ENCODE measurements around the gene MTMR8.
"Not testable (repeated sequence)": the region's sequence is repeated elsewhere in the genome, so short reads cannot be mapped to it uniquely, and the experiment has no call there.

The MTMR8 gene

DNA sequence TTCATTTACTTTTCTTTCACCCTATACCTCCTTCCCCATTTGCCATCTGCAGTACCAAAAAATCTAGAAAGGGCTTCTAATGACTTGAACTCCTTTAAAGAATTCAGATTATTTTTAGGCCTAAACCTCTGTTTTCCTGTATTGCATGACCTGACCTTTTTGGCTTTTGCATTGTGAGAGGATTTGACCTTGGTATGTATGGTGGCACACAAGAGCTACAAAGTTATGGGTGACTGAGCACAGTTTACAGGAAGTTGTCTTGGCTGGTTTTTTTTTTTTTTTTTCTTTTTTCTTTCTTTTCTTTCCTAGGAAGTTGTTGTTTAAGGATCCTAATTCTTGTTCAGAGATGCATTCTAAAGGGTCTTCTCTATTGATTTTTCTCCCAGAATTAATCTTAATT lies 32.0 kb upstream of the MTMR8 start:
- no peak overlapping the region for H3K4ac ChIP-seq (ENCODE audit: low read depth, low read length)
- no peak overlapping the region for H2AK5ac ChIP-seq (ENCODE audit: low read length)
- no peak overlapping the region for H3K56ac ChIP-seq (ENCODE audit: low read length)
- no peak overlapping the region for H3K27ac ChIP-seq (ENCODE audit: low read depth, low read length)
- no peaks in the 10 kb centered on the region for H3K4me1 ChIP-seq (ENCODE audit: control insufficient read depth, low read depth, low read length)
- no peaks in the 10 kb centered on the region for H3K36me3 ChIP-seq (ENCODE audit: control insufficient read depth, insufficient read depth, low read length)
- H4K5ac ChIP-seq (ENCODE audit: low read length), result no peak overlapping the region
- H3K27me3 ChIP-seq (ENCODE audit: insufficient read depth, low read length, poor library complexity), result no peaks in the 10 kb centered on the region
- H3K4me2 ChIP-seq (ENCODE audit: low read length), result no peak overlapping the region
- no peak overlapping the region for H3K9ac ChIP-seq (ENCODE audit: low read length)
- H3K79me2 ChIP-seq (ENCODE audit: control insufficient read depth, insufficient read depth, low read length), result no peaks in the 10 kb centered on the region
- H2BK120ac ChIP-seq (ENCODE audit: low read depth, low read length), result no peak overlapping the region
- H4K8ac ChIP-seq (ENCODE audit: low read depth, low read length), result no peak overlapping the region
- no peaks in the 10 kb centered on the region for H3K79me1 ChIP-seq (ENCODE audit: low read length)
- no peak overlapping the region for H2BK5ac ChIP-seq (ENCODE audit: low read length)
- no peak overlapping the region for H3K4me3 ChIP-seq (ENCODE audit: low read length)
- H2BK15ac ChIP-seq (replicated peaks; ENCODE audit: low read depth), result no peak overlapping the region
- H3K23ac ChIP-seq (ENCODE audit: low read length), result no peak overlapping the region
- DNase-seq, result no peak
- H3K18ac ChIP-seq (ENCODE audit: low read length), result no peak overlapping the region

- WGBS (ENCODE audit: extremely low coverage, insufficient coverage, low lambda C conversion rate), result no CpG with 5 or more reads among the region's 4 CpGs
- not testable (repeated sequence) for H3K27me3 ChIP-seq (ENCODE audit: insufficient read depth, low read length, poor library complexity); H3K56ac ChIP-seq (ENCODE audit: low read length); H3K79me1 ChIP-seq (ENCODE audit: low read length); H2BK5ac ChIP-seq (ENCODE audit: low read length); H4K5ac ChIP-seq (ENCODE audit: low read length); H3K4me2 ChIP-seq (ENCODE audit: low read length); DNase-seq; H4K8ac ChIP-seq (ENCODE audit: low read depth, low read length); H3K4ac ChIP-seq (ENCODE audit: low read depth, low read length); H2AK5ac ChIP-seq (ENCODE audit: low read length); H3K27ac ChIP-seq (ENCODE audit: low read depth, low read length); H3K23ac ChIP-seq (ENCODE audit: low read length); H2BK120ac ChIP-seq (ENCODE audit: low read depth, low read length); H3K9ac ChIP-seq (ENCODE audit: low read length); H3K36me3 ChIP-seq (ENCODE audit: control insufficient read depth, insufficient read depth, low read length); H3K4me3 ChIP-seq (ENCODE audit: low read length); H3K79me2 ChIP-seq (ENCODE audit: control insufficient read depth, insufficient read depth, low read length); H3K4me1 ChIP-seq (ENCODE audit: control insufficient read depth, low read depth, low read length); H3K18ac ChIP-seq (ENCODE audit: low read length); H2BK15ac ChIP-seq (replicated peaks; ENCODE audit: low read depth)
Observed at GRCh38 chrX:64409730-64410129, 14.5 kb upstream of the MTMR8 start.

DNA sequence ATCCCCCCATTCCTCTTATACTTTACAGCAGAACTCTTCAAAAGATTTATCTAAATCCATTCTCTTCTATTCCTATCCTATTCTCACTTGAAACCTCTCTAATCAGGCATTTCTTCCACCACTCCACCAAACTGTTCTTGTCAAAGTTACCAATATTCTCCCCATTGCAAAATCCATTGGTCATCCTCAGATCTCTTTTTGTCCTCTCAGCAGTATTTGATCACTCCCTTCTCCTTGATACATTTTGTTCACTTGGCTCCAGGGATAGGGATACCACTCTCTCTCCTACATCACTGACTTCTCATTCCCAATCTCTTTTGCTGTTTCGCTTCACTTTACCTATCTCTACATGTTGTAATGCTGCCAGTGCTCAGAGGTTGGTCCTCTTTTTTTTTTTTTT lies 2.8 kb upstream of the MTMR8 start:
- H3K36me3 ChIP-seq (ENCODE audit: control insufficient read depth, insufficient read depth, low read length), result no peaks in the 10 kb centered on the region
- H3K4ac ChIP-seq (ENCODE audit: low read depth, low read length), result no peak overlapping the region
- no peak overlapping the region for H3K4me2 ChIP-seq (ENCODE audit: low read length)
- no peaks in the 10 kb centered on the region for H3K27me3 ChIP-seq (ENCODE audit: insufficient read depth, low read length, poor library complexity)
- no peaks in the 10 kb centered on the region for H3K79me2 ChIP-seq (ENCODE audit: control insufficient read depth, insufficient read depth, low read length)
- no CpG with 5 or more reads among the region's 1 CpG for WGBS (ENCODE audit: extremely low coverage, insufficient coverage, low lambda C conversion rate)
- H4K8ac ChIP-seq (ENCODE audit: low read depth, low read length), result no peak overlapping the region
- H3K56ac ChIP-seq (ENCODE audit: low read length), result no peak overlapping the region
- no peak overlapping the region for H2AK5ac ChIP-seq (ENCODE audit: low read length)
- no peak overlapping the region for H2BK5ac ChIP-seq (ENCODE audit: low read length)
- H3K79me1 ChIP-seq (ENCODE audit: low read length), result no peaks in the 10 kb centered on the region
- no peak overlapping the region for H2BK15ac ChIP-seq (replicated peaks; ENCODE audit: low read depth)
- H3K4me1 ChIP-seq (ENCODE audit: control insufficient read depth, low read depth, low read length), result no peaks in the 10 kb centered on the region
- H3K27ac ChIP-seq (ENCODE audit: low read depth, low read length), result no peak overlapping the region
- no peak for DNase-seq
- no peak overlapping the region for H2BK120ac ChIP-seq (ENCODE audit: low read depth, low read length)
- no peak overlapping the region for H3K18ac ChIP-seq (ENCODE audit: low read length)
- H3K9ac ChIP-seq (ENCODE audit: low read length), result no peak overlapping the region
- H4K5ac ChIP-seq (ENCODE audit: low read length), result no peak overlapping the region
- H3K4me3 ChIP-seq (ENCODE audit: low read length), result no peak overlapping the region
- no peak overlapping the region for H3K23ac ChIP-seq (ENCODE audit: low read length)

- H3K27ac ChIP-seq (ENCODE audit: low read depth, low read length), result no peak overlapping the region
- no peaks in the 10 kb centered on the region for H3K79me2 ChIP-seq (ENCODE audit: control insufficient read depth, insufficient read depth, low read length)
- no peak overlapping the region for H4K5ac ChIP-seq (ENCODE audit: low read length)
- H3K27me3 ChIP-seq (ENCODE audit: insufficient read depth, low read length, poor library complexity), result no peaks in the 10 kb centered on the region
- no peaks in the 10 kb centered on the region for H3K79me1 ChIP-seq (ENCODE audit: low read length)
- H2BK15ac ChIP-seq (replicated peaks; ENCODE audit: low read depth), result no peak overlapping the region
- no peak for DNase-seq
- H3K23ac ChIP-seq (ENCODE audit: low read length), result no peak overlapping the region
- no peaks in the 10 kb centered on the region for H3K36me3 ChIP-seq (ENCODE audit: control insufficient read depth, insufficient read depth, low read length)
- H3K4me1 ChIP-seq (ENCODE audit: control insufficient read depth, low read depth, low read length), result no peaks in the 10 kb centered on the region
- no peak overlapping the region for H2BK120ac ChIP-seq (ENCODE audit: low read depth, low read length)
- H3K18ac ChIP-seq (ENCODE audit: low read length), result no peak overlapping the region
- no peak overlapping the region for H3K4me3 ChIP-seq (ENCODE audit: low read length)
- no peak overlapping the region for H3K9ac ChIP-seq (ENCODE audit: low read length)
- peak overlapping the region; percentile 76 for H3K56ac ChIP-seq (ENCODE audit: low read length)
- H3K4me2 ChIP-seq (ENCODE audit: low read length), result no peak overlapping the region
- peak overlapping the region; percentile 36 for H3K4ac ChIP-seq (ENCODE audit: low read depth, low read length)
- H2BK5ac ChIP-seq (ENCODE audit: low read length), result no peak overlapping the region
- no CpG with 5 or more reads among the region's 4 CpGs for WGBS (ENCODE audit: extremely low coverage, insufficient coverage, low lambda C conversion rate)
- no peak overlapping the region for H4K8ac ChIP-seq (ENCODE audit: low read depth, low read length)
- H2AK5ac ChIP-seq (ENCODE audit: low read length), result no peak overlapping the region
Observed at GRCh38 chrX:64395568-64395929, 297 bp upstream of the MTMR8 start.

- peak; percentile 16 for DNase-seq
- H3K4me3 ChIP-seq (ENCODE audit: low read length), result peak overlapping the region; percentile 56
Observed at GRCh38 chrX:64394059-64394873, 986 bp downstream of the MTMR8 start.

DNA sequence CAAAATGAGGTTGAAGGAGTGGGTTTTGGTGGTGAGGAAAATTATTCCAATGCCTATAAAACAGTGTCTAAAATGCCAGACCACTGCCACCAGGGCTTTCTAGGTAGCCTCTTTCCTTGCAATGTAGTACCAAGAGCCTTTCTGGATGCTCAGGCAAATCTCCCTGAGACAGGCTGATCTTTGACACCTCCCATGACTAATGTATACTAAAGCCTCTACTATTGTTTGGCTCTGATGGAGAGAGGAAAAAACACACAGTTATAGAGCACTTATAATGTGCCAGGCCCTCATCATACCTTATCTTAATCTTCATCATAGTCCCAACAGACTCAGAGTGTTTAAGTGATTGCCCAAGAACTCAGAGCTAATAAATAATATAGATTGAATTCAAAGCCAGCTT lies 5.8 kb downstream of the MTMR8 start:
- Histone ChIP-seq H3K4me3 (ENCODE audit: low read length) (no peak overlapping the region), H3K27me3 (ENCODE audit: insufficient read depth, low read length, poor library complexity) (no peaks in the 10 kb centered on the region), H3K4ac (ENCODE audit: low read depth, low read length) (no peak overlapping the region), H3K36me3 (ENCODE audit: control insufficient read depth, insufficient read depth, low read length) (no peaks in the 10 kb centered on the region), H3K79me1 (ENCODE audit: low read length) (no peaks in the 10 kb centered on the region), H4K8ac (ENCODE audit: low read depth, low read length) (no peak overlapping the region), H2BK15ac (replicated peaks; ENCODE audit: low read depth) (no peak overlapping the region), H3K79me2 (ENCODE audit: control insufficient read depth, insufficient read depth, low read length) (no peaks in the 10 kb centered on the region), H4K5ac (ENCODE audit: low read length) (no peak overlapping the region), H3K18ac (ENCODE audit: low read length) (no peak overlapping the region), H3K56ac (ENCODE audit: low read length) (no peak overlapping the region), H2AK5ac (ENCODE audit: low read length) (no peak overlapping the region), H3K4me1 (ENCODE audit: control insufficient read depth, low read depth, low read length) (no peaks in the 10 kb centered on the region), H2BK120ac (ENCODE audit: low read depth, low read length) (no peak overlapping the region), H3K4me2 (ENCODE audit: low read length) (no peak overlapping the region), H2BK5ac (ENCODE audit: low read length) (no peak overlapping the region), H3K9ac (ENCODE audit: low read length) (no peak overlapping the region), H3K27ac (ENCODE audit: low read depth, low read length) (no peak overlapping the region), H3K23ac (ENCODE audit: low read length) (no peak overlapping the region)
- no peak for DNase-seq

More at GRCh38 chrX:64394059-64394873, 986 bp downstream of the MTMR8 start:
- Histone ChIP-seq H4K8ac (ENCODE audit: low read depth, low read length) (no peak overlapping the region), H3K79me2 (ENCODE audit: control insufficient read depth, insufficient read depth, low read length) (no peaks in the 10 kb centered on the region), H3K4me1 (ENCODE audit: control insufficient read depth, low read depth, low read length) (no peaks in the 10 kb centered on the region), H3K27ac (ENCODE audit: low read depth, low read length) (no peak overlapping the region), H3K56ac (ENCODE audit: low read length) (peak overlapping the region; percentile 67), H3K4me2 (ENCODE audit: low read length) (peak overlapping the region; percentile 56), H3K4ac (ENCODE audit: low read depth, low read length) (no peak overlapping the region), H3K18ac (ENCODE audit: low read length) (no peak overlapping the region), H2BK15ac (replicated peaks; ENCODE audit: low read depth) (no peak overlapping the region), H3K9ac (ENCODE audit: low read length) (peak overlapping the region; percentile 65), H2BK5ac (ENCODE audit: low read length) (no peak overlapping the region), H2AK5ac (ENCODE audit: low read length) (no peak overlapping the region), H3K36me3 (ENCODE audit: control insufficient read depth, insufficient read depth, low read length) (no peaks in the 10 kb centered on the region), H2BK120ac (ENCODE audit: low read depth, low read length) (no peak overlapping the region), H3K23ac (ENCODE audit: low read length) (no peak overlapping the region), H3K79me1 (ENCODE audit: low read length) (no peaks in the 10 kb centered on the region), H4K5ac (ENCODE audit: low read length) (no peak overlapping the region), H3K27me3 (ENCODE audit: insufficient read depth, low read length, poor library complexity) (no peaks in the 10 kb centered on the region)
- no CpG with 5 or more reads among the region's 12 CpGs for WGBS (ENCODE audit: extremely low coverage, insufficient coverage, low lambda C conversion rate)
